Adrenal gland (tissue), 5 donors: Measurements from ENCODE around the gene DNPEP.

Experiments used
- CTCF ChIP-seq, 6 experiments: fragments of 450-650 bp in 4 of 6; fragments of 200-600 bp in 2 of 6; sonication (generic) in 1 of 6; IDR thresholded peaks; 1 replicate in 5 of 6; 2 replicates in 1 of 6; pipeline versions ENCODE4 v1.5.1 to v1.8.0; 2016 to 2021; ENCODE audit warnings: antibody characterized with exemption in 6 of 6, mild to moderate bottlenecking in 2 of 6, moderate library complexity in 1 of 6
- POLR2A ChIP-seq, 2 donors: fragments of 450-650 bp; IDR thresholded peaks; one replicate each; pipeline ENCODE4 v1.6.1; 2017; ENCODE audit warnings: antibody characterized with exemption in 2 of 2, mild to moderate bottlenecking in 2 of 2, moderate library complexity in 1 of 2
- donor health status: DM: no; HTN: no; CAD: no.

GRCh38 chr2:219388907-219389156 is 1.1 kb upstream of the DNPEP start:
- TF ChIP-seq POLR2A (IDR thresholded peaks at IDR 0.05) (no peak), CTCF (IDR thresholded peaks at IDR 0.05) (no peak)
